ENCODE measurements around the gene LRRC10B.

Gene LRRC10B

DNA sequence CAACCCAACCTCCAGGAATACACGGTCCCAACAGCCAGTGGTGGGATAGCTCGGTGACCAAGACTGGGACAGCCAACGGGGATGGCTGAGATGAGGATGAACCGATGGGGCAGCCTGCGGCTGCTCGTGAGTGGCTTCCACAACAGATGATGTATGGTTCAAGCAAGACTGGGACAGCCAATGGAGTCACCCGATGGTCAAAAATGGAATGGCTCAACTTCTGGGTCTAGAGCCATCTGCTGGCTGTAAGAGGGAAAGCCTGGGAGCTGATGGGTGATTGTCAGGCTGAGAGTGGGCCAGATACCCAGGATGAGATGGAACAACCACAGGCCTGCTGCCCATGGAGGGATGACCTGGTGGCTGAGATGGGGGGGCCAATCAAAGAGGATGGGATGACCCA lies 36.8 kb downstream of the LRRC10B start:
- DNase-seq (ENCODE audit: low read depth in 2 of 2, low spot score in 1 of 2) = no peak

DNA sequence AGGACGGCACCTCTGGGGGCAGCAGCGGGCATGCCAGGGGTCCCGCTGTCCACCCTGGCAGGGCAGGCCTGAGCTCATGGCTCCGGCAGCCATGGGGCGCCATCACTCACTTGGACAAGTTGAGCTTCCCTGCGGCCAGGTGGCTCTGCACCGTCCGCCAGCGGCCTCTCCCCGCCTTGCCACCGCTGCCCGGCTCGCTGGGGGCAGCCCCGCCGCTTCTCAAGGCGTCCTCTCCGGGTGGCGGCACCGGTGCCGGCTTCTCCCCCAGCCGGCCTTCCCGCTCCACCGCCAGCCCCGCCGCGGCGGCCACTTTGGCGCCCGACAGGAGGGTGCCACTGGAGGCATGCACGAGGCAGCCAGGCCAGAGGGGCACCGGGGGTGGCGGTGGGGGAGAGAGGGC lies 37.4 kb downstream of the LRRC10B start:
- DNase-seq (ENCODE audit: low read depth in 2 of 2, low spot score in 1 of 2) = no peak

DNA sequence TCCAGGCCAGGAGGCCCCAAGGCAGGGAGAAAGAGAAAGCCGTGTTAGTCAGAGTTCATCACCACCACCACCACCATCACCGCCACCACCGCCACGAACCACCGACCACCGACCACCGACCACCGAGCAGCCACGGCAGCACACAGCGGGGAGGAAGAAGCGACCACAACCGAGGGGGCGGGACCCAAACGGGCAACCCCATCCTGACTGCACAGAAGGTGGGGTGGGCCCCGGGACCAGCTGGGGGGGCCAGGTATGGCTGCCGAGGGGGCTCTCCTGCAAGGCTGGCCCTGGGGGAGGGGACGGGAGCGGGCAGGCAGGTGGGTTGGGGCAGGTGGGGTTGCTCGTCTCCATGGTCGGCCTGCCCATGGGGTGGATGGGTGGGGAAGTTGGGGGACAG lies 38.1 kb downstream of the LRRC10B start:
- DNase-seq (ENCODE audit: low read depth in 2 of 2, low spot score in 1 of 2) = no peak

DNA sequence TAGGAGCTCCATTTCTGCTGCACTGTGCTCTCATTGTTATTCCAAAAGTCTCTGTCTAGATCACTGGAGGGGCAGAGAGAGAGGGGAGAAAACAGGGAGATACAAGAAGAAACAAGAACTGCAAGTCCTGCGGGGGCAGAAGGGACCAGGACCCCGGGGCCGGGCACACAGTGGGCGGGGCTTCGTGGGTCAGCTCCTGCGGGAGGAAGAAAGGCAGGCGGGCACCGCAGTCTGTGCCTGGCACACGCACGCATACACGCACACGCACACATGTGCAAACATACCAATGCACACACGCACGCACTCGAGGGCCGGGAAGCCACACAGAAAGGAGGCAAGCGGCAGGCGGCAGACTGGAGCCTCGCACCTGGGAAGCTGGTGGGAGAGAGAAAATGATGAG lies 38.7 kb downstream of the LRRC10B start:
- no peak for DNase-seq (ENCODE audit: low read depth in 2 of 2, low spot score in 1 of 2)

DNA sequence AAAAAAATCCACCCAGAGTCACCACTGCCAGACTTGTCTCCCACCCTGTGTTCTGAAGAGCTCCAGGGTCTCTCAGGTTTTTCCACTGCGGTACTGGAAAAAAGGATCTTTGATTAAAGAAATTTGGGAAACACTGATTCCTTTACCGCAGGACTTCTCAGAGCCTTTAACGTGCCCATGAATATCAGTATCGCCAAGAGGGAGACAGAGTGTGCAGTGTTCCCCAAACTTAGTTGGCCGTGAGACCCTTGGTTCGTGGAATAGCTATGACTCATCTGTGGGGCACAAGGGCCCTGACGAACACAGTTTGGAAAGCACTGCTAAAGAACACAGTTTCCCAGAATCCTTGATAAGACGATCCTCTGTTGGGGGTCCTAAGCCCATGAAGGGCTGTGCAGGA lies 40.6 kb downstream of the LRRC10B start:
- no peak for DNase-seq (ENCODE audit: low read depth in 2 of 2, low spot score in 1 of 2)

DNA sequence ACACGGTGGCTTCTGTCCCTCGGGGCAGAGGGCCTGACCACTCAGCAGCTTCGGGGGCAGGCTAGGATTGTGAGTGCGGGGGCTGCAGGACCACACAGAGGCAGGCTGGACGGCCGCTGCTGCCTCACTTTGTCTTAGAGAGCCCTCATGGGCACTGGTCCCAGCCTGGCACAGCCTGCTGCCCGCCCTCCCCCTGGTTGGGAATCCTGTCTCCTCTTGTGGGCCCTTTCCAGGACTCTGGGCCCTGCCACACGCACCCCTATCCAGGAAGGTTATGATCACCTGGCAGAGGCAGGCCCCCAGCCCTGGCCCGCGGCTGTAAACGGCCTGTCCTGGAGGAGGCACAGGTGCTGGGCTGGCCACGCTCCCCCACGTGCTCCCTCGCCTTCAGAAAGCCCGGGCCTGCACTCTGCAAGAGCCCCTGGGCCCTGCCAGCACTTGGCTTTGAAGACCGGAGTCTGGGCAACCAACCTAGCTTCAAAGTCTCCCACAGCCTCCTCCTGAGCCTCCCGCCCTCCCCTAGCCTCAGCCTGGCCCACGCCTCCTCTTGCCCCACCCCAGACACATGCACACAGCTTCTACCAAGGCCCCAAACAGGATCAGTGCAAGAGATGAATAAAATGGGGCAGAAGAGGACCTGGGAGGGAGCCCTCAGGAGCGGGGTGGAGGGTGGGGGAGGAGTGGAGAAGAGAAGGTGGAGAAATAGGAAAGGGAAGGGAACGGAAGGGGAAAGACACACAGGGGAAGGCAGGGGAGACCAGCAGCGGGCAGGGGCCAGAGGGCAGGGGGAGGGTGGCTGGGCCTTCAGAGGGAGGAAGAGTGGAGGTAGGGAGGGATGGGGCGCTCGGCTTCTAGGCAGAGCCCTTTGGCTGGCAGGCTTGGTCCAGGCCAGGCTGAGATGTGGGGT lies 41.4 kb downstream of the LRRC10B start:
- DNase-seq (ENCODE audit: low read depth in 2 of 2, low spot score in 1 of 2) = no peak

DNA sequence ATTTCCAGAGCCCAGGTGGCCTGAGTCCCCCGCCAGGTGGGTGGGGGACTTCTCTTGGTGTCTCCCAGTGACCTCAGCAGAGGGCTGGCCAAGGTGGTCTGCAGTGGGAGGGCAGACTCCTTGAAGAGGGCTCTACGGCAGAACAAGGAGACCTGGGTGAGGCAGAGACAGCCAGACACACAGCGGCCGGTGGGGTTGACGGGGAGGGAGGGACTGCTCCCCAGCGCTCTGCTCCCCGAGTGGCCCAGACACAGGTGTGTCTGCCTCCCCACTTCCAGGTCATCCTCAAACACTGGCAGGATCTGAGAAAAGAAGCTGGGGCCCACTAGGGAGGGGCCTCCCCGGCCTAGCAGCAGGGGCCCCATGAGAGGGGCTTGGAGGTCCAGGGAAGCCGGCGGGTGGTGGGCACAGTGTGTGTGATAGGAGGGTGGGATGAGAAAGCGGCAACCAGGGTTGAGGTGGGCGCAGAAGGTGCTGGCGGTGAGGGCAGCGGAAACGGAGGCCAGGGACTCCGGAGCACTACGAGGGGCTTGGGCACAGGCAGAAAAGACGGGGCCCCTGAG lies 42.2 kb downstream of the LRRC10B start:
- no peak for DNase-seq (ENCODE audit: low read depth in 2 of 2, low spot score in 1 of 2)

DNA sequence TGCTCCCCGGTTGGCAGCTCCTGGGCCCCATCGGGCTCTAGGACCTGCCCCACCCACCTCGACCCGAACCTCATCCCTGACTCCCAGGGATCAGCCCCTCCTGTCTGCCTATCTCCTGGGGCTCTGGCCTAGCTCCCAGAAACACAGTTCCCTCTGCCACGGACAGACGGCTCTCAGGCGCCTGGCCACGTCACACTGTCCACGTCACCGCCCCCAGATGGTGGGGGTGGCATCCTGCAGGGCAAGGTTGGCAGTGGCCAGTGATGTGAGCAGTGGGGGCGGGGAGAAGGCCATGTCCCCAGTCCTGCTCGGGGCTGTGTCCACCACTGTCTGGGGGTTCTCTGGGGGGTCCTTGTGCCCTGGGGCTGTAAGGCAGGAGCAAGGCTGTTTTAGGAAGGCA lies 43.1 kb downstream of the LRRC10B start:
- no peak for DNase-seq (ENCODE audit: low read depth in 2 of 2, low spot score in 1 of 2)

DNA sequence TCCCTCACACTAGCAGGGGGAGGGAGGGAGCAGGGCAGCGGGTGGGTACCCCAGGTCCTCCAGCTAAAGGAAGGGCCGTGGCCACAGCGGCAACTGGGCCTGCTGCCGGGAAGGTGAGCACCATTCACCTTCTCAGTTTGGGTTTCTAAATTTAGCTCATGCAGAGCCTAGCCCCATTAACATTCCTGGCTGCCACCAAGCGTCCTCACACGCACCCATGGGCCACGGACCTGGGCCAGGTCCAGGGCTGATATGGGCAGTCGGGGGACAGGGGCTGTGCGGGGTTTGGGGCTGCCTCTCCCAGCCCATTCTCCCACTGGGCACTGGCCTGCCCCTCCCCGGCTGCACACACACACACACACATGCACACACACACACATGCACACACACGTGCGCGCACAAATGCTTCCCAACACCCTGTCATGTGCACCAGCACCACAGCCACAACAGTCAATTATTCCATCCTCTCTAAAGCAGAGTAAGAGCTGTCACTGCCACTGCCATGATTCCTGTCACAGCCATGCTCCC lies 43.6 kb downstream of the LRRC10B start:
- no peak for DNase-seq (ENCODE audit: low read depth in 2 of 2, low spot score in 1 of 2)

DNA sequence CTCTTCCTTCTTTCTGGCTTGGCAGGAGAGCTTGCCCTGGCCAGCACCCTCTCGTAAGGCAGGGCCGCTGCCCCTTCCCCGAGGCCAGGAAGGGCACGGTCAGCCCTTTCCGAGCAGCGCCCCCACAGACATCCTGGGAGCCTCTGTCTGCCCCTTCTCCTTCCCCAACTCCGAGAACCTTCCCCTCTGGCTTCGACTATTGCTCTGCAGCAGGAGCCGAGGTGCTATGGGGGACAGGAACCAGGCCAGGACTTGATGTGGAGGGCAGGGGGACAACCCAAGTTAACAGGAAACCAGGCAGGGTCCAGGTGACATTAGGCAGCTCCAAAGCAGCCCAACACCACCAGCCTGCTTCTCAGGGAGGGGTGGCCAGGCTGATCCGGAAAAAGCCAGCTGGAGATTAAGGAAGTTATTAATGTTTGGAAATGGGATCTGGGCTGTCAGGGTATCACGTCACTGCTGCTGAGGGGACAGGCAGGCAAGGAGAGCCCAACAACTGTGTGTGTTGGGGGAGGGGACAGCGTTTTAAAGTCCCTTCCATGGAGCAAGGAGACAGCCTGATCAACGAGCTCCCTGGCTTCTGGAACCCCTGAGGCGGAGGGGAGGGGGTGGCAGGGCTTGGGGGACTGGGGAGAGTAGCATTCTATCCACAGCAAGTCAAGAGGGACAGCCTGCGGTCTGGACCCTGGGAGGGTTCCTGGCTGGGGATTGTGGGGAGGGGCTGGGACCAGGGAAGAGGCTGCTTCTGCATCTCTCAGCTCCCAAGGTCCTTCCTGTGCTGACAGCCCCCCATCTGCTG lies 45.0 kb downstream of the LRRC10B start:
- DNase-seq (ENCODE audit: low read depth in 2 of 2, low spot score in 1 of 2) = no peak

DNA sequence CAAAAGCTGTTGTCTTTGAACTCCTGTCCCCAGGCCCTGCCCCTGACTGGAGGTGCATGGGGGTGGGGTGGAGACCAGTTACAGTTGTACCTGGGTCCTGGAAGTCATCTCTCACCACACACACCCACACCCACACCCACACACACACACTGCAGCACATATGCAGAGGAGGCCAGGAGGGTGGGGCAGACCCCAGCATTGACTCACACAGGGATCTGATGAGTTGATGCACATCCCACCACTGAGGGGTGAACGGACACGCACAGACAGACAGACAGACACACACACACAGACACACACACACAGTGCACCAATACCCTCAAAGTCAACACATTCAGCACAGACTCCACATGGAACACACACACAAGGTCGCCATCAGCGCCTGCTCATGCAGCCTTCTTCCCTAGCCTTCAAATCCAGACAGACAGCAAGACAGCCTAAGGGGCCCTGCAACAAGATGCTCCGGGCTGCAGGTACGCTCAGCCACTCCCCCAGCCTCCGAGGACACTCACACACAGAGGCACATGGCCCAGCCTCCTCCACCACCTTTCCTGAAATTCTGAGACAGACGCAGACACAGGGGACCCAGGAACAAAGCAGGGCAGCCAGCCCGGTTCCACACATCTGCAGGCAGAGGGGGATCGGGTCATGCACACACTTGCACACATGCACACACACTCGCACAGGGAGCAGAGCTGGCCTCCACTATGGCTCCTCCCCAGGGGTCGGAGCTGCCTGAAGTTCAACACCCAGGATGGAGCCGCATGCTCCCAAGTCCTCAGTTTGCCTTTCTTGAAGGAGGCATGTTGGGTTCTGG lies 45.8 kb downstream of the LRRC10B start:
- no peak for DNase-seq (ENCODE audit: low read depth in 2 of 2, low spot score in 1 of 2)

DNA sequence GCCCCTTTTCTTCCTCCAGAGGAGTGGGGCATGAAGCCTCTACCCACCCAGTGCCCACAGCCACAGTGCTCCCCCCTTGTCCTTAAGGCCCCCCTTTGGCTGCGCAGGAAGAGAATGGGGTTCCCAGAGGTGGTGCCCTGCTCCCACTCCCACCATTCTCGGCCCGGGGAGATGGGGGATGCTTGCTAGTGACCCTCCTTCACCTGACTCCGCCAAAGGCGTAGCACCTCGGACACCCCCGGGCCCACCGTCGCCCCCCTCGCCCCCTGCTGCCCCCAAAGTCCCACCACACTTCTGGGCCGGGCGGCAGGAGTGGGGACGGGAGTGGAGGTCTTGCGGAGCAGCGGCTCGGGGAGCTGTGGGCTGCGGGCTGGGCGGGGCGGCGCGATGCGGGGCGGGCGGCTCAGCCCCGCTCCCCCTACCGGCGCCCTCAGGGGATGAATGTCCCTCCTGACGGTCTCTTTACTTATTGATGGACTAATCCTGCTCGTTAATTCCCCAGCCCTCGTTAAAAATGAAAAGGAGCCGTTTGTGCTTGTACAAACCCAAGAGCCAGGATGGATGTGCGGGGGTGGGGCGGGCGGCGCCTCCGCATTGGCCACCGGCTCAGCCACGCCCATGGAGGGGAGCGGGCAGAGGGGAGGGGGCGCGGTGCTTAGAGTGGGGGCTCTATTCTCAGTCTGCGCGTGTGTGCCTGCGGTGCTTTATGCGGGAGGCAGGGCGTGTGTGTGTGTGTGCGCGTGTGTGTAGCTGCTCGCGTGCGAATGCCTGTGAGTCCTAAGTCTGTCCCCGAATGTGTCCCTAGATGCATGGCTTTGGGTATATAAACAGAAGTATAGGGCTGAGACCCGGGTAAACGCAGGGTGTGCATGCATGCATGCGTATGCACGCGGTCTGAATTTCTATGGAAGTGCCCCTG lies 46.8 kb downstream of the LRRC10B start:
- DNase-seq (ENCODE audit: low read depth in 2 of 2, low spot score in 1 of 2) = no peak

DNA sequence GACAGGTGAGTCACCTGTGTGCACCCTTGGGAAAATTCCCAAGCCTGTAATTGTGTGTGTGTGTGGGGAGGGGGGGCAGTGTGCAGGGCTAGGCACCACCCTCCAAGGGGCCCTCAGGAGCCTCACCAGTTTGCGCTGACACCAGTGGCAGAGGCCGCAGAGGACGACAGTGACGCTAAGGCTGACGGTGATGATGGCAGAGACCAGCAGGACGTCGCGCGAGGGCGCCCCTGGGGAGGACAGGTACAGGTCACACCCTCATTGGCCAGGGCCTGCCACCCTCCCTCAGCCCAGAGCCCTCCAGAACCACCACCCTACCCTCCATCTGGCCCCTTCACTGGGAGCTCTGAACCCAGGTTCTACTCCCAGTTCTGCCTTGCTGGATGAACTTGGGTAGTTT lies 47.4 kb downstream of the LRRC10B start:
- no peak for DNase-seq (ENCODE audit: low read depth in 2 of 2, low spot score in 1 of 2)

DNA sequence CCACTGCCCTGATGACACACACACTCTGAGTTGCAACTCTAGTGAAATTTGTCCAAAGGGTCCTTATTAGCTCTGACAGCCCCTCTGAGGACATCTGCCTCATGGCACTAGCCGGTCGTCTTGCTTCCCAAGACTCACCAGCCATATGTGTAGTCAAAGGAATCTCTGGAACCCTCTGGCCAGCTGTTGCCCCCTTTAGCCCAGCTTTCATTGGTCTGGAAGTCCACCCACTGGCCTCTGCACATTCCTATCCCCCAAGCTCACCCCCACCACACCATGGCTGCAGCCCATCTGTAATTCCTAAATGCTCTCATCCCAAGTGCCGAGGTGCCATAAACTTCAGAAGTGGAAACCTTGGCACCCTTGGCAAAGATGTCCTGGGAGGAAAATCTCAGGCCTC lies 48.1 kb downstream of the LRRC10B start:
- no peak for DNase-seq (ENCODE audit: low read depth in 2 of 2, low spot score in 1 of 2)

Measured in stimulated activated CD8-positive, alpha-beta memory T cell treated with anti-CD3 and anti-CD28 coated beads, Interleukin-4, amount 100 ng/mL, for 1 hour (primary cell).